Activated CD8-positive, alpha-beta T cell treated with anti-CD3 and anti-CD28 coated beads for 36 hours (primary cell): Measurements from ENCODE around the gene HOXA1. TPM values are rescaled to one million over a fixed set of nuclear protein-coding genes. Genes with fewer than 3 reads are reported as not detected.

ENCODE experiments used
- ATAC-seq: fragments of 200-7000 bp; cut with Tn5 transposase; one replicate; pipeline ENCODE4 v1.10.0; 2021; ENCODE audit warnings: mild to moderate bottlenecking, moderate library complexity
- CTCF ChIA-PET: fragments of 350-600 bp; sonication (Branson Sonifier 250); formaldehyde crosslinking; loops from one replicate; lab custom pipeline; 2021; ENCODE audit warnings: antibody characterized with exemption; lab: Charles Lee
- POLR2A ChIA-PET: fragments of 350-600 bp; sonication (Branson Sonifier 250); formaldehyde crosslinking; loops from one replicate; lab custom pipeline; 2021; ENCODE audit warnings: antibody characterized with exemption; lab: Charles Lee
- DNase-seq: peaks from one replicate; pipeline ENCODE4 v3.0.0-alpha.2; 2020
- H3K27ac Mint-ChIP-seq: one replicate; pipeline ENCODE4 v1.8.0; 2021; ENCODE audit warnings: mild to moderate bottlenecking, mixed read lengths
- H3K27me3 Mint-ChIP-seq: one replicate; pipeline ENCODE4 v1.8.0; 2021; ENCODE audit warnings: mixed read lengths
- H3K36me3 Mint-ChIP-seq: one replicate; pipeline ENCODE4 v1.8.0; 2021; ENCODE audit warnings: low read depth, mixed read lengths
- H3K4me1 Mint-ChIP-seq: one replicate; pipeline ENCODE4 v1.8.0; 2021; ENCODE audit warnings: low read depth, mixed read lengths
- H3K4me3 Mint-ChIP-seq: one replicate; pipeline ENCODE4 v1.8.0; 2021; ENCODE audit warnings: mild to moderate bottlenecking, moderate library complexity, mixed read lengths
- H3K9me3 Mint-ChIP-seq: one replicate; pipeline ENCODE4 v1.8.0; 2021; ENCODE audit warnings: mixed read lengths
- CTCF ChIP-seq: fragments of 200-600 bp; IDR thresholded peaks from one replicate; pipeline ENCODE4 v1.8.0; 2022; ENCODE audit warnings: antibody characterized with exemption, mild to moderate bottlenecking
- intact Hi-C: fragments of 100-400 bp; cut with micrococcal nuclease; formaldehyde crosslinking; loops from one replicate; pipeline ENCODE4 v1.10.0; 2022
- total RNA-seq, 2 experiments: library from RNA; stranded (reverse); gene quantifications; one replicate each; pipeline ENCODE4 v1.2.3, GENCODE V29; 2021

Gene HOXA1
- total RNA-seq, 2 experiments from 2014 or later, result 0.25 TPM

DNA sequence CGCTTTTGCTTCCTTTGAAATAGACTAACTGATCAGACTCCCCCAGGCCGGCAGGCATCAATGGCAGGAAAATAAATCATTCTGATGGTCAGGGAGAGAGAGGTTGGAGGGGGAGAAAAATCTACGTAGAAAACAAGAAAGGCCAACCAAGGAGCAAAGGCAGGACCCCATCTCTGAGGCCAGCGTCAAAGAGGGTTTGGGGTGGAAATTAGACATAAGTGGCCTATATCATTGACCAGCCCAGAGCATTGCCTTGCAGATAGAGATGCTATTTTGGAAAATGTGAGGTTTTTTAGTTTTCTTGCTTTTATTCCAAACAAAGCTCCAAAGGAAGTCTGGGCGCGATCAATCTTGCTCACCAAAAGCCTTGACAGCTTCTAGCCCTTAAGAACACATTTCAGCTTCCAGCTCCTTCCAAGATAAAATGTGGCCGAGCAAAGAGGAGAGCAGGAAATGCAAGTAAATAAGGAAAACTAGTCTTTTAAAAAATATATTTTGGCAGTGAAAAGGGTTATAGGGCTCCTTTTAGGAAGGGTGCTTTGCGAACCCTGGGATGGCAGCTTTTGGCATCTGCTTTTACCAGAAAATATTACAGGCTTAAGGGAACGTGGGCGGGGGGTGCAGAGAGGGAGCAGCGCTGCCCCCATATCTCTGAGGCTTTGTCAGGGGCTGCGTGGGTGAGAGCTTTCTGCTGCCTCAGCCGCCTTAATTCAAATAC lies 8.7 kb upstream of the HOXA1 start:
- Mint-ChIP-seq H3K27me3 (peaks cover 45% of the 10 kb centered on the region), H3K9me3 (no peaks in the 10 kb centered on the region), H3K4me3 (no peak overlapping the region), H3K4me1 (peaks cover 14% of the 10 kb centered on the region), H3K27ac (no peak overlapping the region), H3K36me3 (peaks cover 4% of the 10 kb centered on the region)
- POLR2A ChIA-PET, result interaction anchor here (1.0 kb wide), 1 partner anchor 8 kb away, joined by 3 read pairs; no protein-coding TSS in a partner anchor
- no peak for TF ChIP-seq CTCF
- DNase-seq, result no peak
- ATAC-seq, result no peak
- CTCF ChIA-PET, result interaction anchor here (1.1 to 1.4 kb wide), 3 partner anchors 8 to 45 kb away, joined by 3 to 4 read pairs (median 3); partner anchors contain the start of gene HOXA1
- intact Hi-C loops, result no loop called here

GRCh38 chr7:27103489-27104226 lies 7.9 kb upstream of the HOXA1 start:
- H3K27ac Mint-ChIP-seq, result no peak overlapping the region
- no peak for DNase-seq
- H3K36me3 Mint-ChIP-seq, result peaks cover 4% of the 10 kb centered on the region
- CTCF ChIA-PET, result no interaction called here
- no peak for ATAC-seq
- POLR2A ChIA-PET, result no interaction called here
- H3K4me3 Mint-ChIP-seq, result no peak overlapping the region
- peaks cover 14% of the 10 kb centered on the region for H3K4me1 Mint-ChIP-seq
- no peak for TF ChIP-seq CTCF
- no peaks in the 10 kb centered on the region for H3K9me3 Mint-ChIP-seq
- H3K27me3 Mint-ChIP-seq, result peaks cover 49% of the 10 kb centered on the region
- intact Hi-C loops, result no loop called here

DNA sequence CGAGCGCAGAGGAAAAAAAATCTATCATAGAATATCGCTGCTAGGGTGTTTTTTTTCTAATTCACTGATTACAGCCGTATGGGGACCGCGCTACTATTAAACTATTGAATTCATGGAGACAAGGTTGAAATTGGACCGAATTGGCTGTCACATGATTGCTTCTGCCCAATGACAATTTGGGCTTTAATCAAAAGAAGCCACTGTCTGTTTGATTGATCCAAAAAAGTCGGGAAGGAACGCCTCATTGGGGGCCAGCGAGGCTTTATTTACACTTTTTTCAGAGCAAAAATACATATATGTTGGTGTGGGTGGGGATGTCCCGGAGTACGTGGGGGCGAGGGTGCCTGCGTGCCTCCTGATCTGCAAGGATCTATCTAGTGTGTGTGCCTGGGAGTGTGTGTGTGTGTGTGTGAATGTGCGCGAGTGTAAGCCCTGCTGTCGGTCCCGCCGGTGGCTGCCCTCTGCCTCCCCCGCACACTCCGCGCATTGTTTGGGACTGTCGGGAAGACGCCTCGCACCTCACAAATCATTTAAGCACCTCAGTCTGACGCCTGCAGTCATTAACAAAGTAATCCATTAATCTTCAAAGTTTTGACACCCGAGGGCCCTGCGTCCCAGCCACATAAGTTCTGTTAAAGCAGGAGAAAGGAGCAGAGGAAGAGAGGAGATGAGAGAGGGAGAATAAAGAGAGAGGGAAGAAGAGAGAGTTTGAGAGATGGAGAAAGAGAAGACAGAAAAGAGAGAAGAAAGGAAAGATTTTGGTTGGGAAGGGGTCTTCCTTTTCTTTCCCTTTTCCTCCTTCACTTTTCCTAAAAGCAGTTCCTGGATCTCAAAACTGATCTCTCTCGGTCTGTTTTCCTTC lies 7.0 kb upstream of the HOXA1 start, which contains the start of gene HOXA2:
HOXA2 (minus strand) TSS at position 103 of the 862 bp plus-strand sequence. CDS start 183 bp downstream, outside the sequence.
- intact Hi-C loops, result no loop called here
- Mint-ChIP-seq H3K4me1 (peaks cover 14% of the 10 kb centered on the region), H3K9me3 (no peaks in the 10 kb centered on the region), H3K36me3 (peaks cover 4% of the 10 kb centered on the region), H3K27me3 (peaks cover 50% of the 10 kb centered on the region), H3K4me3 (peak within 1 kb of the TSS; percentile 41), H3K27ac (no peak within 1 kb of the TSS)
- DNase-seq, result no peak
- CTCF ChIA-PET, result no interaction called here
- no peak for TF ChIP-seq CTCF
- POLR2A ChIA-PET, result no interaction called here
- ATAC-seq, result peak; percentile 13

- DNase-seq (no peak), ATAC-seq (no peak)
- POLR2A ChIA-PET, result no interaction called here
- peaks cover 52% of the 10 kb centered on the region for H3K27me3 Mint-ChIP-seq
- H3K36me3 Mint-ChIP-seq, result peaks cover 4% of the 10 kb centered on the region
- peak overlapping the region; percentile 41 for H3K4me3 Mint-ChIP-seq
- H3K4me1 Mint-ChIP-seq, result peaks cover 21% of the 10 kb centered on the region
- H3K27ac Mint-ChIP-seq, result no peak overlapping the region
- no peak for TF ChIP-seq CTCF
- intact Hi-C loops, result no loop called here
- no peaks in the 10 kb centered on the region for H3K9me3 Mint-ChIP-seq
- CTCF ChIA-PET, result no interaction called here
Observed at GRCh38 chr7:27101957-27102580, 6.3 kb upstream of the HOXA1 start.
